Placental pericyte (primary cell): ENCODE results near the gene KRTAP6-3. TPM values are rescaled to one million over a fixed set of nuclear protein-coding genes. Genes with fewer than 3 reads are reported as not detected.

ENCODE experiments used
- small RNA-seq: library from RNA; depleted of rRNA; stranded (forward); fragments of <200 nt; gene quantifications from one replicate; pipeline ENCODE3, GENCODE V24; 2012; ENCODE audit warnings: low replicate concordance
- total RNA-seq: library from RNA; depleted of rRNA; stranded (reverse); fragments of >200 nt; gene quantifications from 2 replicates; pipeline ENCODE4 v1.2.3, GENCODE V29; 2012

Gene KRTAP6-3
- total RNA-seq = not detected in 2 replicates

GRCh38 chr21:30592140-30592539 lies at the start of gene KRTAP6-3:
TSS of gene KRTAP6-3 (plus strand) at chr21:30592440. CDS start at chr21:30592446, 6 bp downstream.

GRCh38 chr21:30561264-30561895 lies 30.9 kb upstream of the KRTAP6-3 start, which contains the start of gene KRTAP19-7:
TSS of gene KRTAP19-7 (minus strand) at chr21:30561314. CDS start at chr21:30561289, 25 bp downstream.

GRCh38 chr21:30590297-30590696 lies 1.9 kb upstream of the KRTAP6-3 start, which contains the start of gene KRTAP22-2:
TSS of gene KRTAP22-2 (minus strand) at chr21:30590397.

GRCh38 chr21:30598802-30599201 lies 6.6 kb downstream of the KRTAP6-3 start, which contains the start of gene KRTAP6-2:
TSS of gene KRTAP6-2 (minus strand) at chr21:30598902. CDS start at chr21:30598874, 28 bp downstream.

GRCh38 chr21:30600787-30601186 lies 8.5 kb downstream of the KRTAP6-3 start, which contains the start of gene KRTAP22-1:
TSS of gene KRTAP22-1 (plus strand) at chr21:30601087.

GRCh38 chr21:30613836-30614235 lies 21.6 kb downstream of the KRTAP6-3 start, which contains the start of gene KRTAP6-1:
TSS of gene KRTAP6-1 (minus strand) at chr21:30613930. CDS start at chr21:30613904, 26 bp downstream.

GRCh38 chr21:30616125-30616524 lies 23.9 kb downstream of the KRTAP6-3 start, which contains the start of gene KRTAP20-1:
TSS of gene KRTAP20-1 (plus strand) at chr21:30616425. CDS start at chr21:30616455, 30 bp downstream.

GRCh38 chr21:30620522-30620921 lies 28.3 kb downstream of the KRTAP6-3 start, which contains the start of gene KRTAP20-4:
TSS of gene KRTAP20-4 (plus strand) at chr21:30620627.

GRCh38 chr21:30634906-30635305 lies 42.7 kb downstream of the KRTAP6-3 start, which contains the start of gene KRTAP20-2:
TSS of gene KRTAP20-2 (plus strand) at chr21:30635206. CDS start at chr21:30635264, 58 bp downstream.

GRCh38 chr21:30642564-30642963 lies 50.3 kb downstream of the KRTAP6-3 start, which contains the start of gene KRTAP20-3:
TSS of gene KRTAP20-3 (plus strand) at chr21:30642864.

Small RNA genes lying within 50 kb of the gene (small RNA-seq; reads per million reads assigned to genes)
- gene KRTAP20-1 (not detected), gene KRTAP20-3 (not detected), gene KRTAP20-4 (not detected), gene KRTAP22-1 (not detected), gene KRTAP22-2 (not detected)

Other genes starting within 250 kb of the KRTAP6-3 start
- gene KRTAP23-1, start 243.8 kb upstream of the KRTAP6-3 start, total RNA-seq = not detected in 2 replicates
- gene KRTAP13-2, start 220.2 kb upstream of the KRTAP6-3 start, total RNA-seq = not detected in 2 replicates
- not detected in 2 replicates for gene KRTAP13-1, start 196.4 kb upstream of the KRTAP6-3 start, total RNA-seq
- gene KRTAP13-3, start 166.5 kb upstream of the KRTAP6-3 start, total RNA-seq = not detected in 2 replicates
- gene KRTAP13-4, start 162.2 kb upstream of the KRTAP6-3 start, total RNA-seq = not detected in 2 replicates
- not detected in 2 replicates for gene KRTAP15-1, start 152.2 kb upstream of the KRTAP6-3 start, total RNA-seq
- not detected in 2 replicates for gene KRTAP19-1, start 112.1 kb upstream of the KRTAP6-3 start, total RNA-seq
- gene KRTAP19-2, start 105.0 kb upstream of the KRTAP6-3 start, total RNA-seq = not detected in 2 replicates
- gene KRTAP19-3, start 100.4 kb upstream of the KRTAP6-3 start, total RNA-seq = not detected in 2 replicates
- not detected in 2 replicates for gene KRTAP19-4, start 95.3 kb upstream of the KRTAP6-3 start, total RNA-seq
- gene KRTAP19-5, start 90.3 kb upstream of the KRTAP6-3 start, total RNA-seq = not detected in 2 replicates
- not detected in 2 replicates for gene KRTAP19-6, start 50.6 kb upstream of the KRTAP6-3 start, total RNA-seq
- gene KRTAP19-7, start 31.1 kb upstream of the KRTAP6-3 start, total RNA-seq = not detected in 2 replicates
- not detected in 2 replicates for gene KRTAP22-2, start 2.0 kb upstream of the KRTAP6-3 start, total RNA-seq
- not detected in 2 replicates for gene KRTAP6-2, start 6.5 kb downstream of the KRTAP6-3 start, total RNA-seq
- not detected in 2 replicates for gene KRTAP22-1, start 8.6 kb downstream of the KRTAP6-3 start, total RNA-seq
- not detected in 2 replicates for gene KRTAP6-1, start 21.5 kb downstream of the KRTAP6-3 start, total RNA-seq
- gene KRTAP20-1, start 24.0 kb downstream of the KRTAP6-3 start, total RNA-seq = not detected in 2 replicates
- not detected in 2 replicates for gene KRTAP20-4, start 28.2 kb downstream of the KRTAP6-3 start, total RNA-seq
- not detected in 2 replicates for gene KRTAP20-2, start 42.8 kb downstream of the KRTAP6-3 start, total RNA-seq
- gene KRTAP20-3, start 50.4 kb downstream of the KRTAP6-3 start, total RNA-seq = not detected in 2 replicates
- not detected in 2 replicates for gene KRTAP21-3, start 126.3 kb downstream of the KRTAP6-3 start, total RNA-seq
- not detected in 2 replicates for gene KRTAP21-2, start 154.8 kb downstream of the KRTAP6-3 start, total RNA-seq
- gene KRTAP21-1, start 163.0 kb downstream of the KRTAP6-3 start, total RNA-seq = not detected in 2 replicates
- not detected in 2 replicates for gene KRTAP8-1, start 220.8 kb downstream of the KRTAP6-3 start, total RNA-seq
- gene KRTAP7-1, start 237.3 kb downstream of the KRTAP6-3 start, total RNA-seq = not detected in 2 replicates